Astrocyte (in vitro differentiated cells and primary cell): ENCODE data around the gene FSTL5. TPM values are rescaled to one million over a fixed set of nuclear protein-coding genes. Genes with fewer than 3 reads are reported as not detected.

ENCODE experiments used
- DNase-seq: peaks from one replicate; pipeline ENCODE4 v3.0.0-alpha.2; 2010; ENCODE audit warnings: low read depth
- FAIRE-seq: peaks from 2 replicates; lab custom pipeline; 2011; peaks lifted over from hg19 to GRCh38; lab: Jason Lieb, UNC
- H2AFZ ChIP-seq: 2 replicates; pipeline ENCODE4 v1.6.0; 2012; ENCODE audit warnings: low read depth, low read length, inconsistent platforms
- H3K27ac ChIP-seq: 2 replicates; pipeline ENCODE4 v1.5.1; 2011; ENCODE audit warnings: low read depth, low read length, inconsistent platforms
- H3K27me3 ChIP-seq: 2 replicates; pipeline ENCODE4 v1.6.0; 2011; ENCODE audit warnings: low read length, inconsistent platforms; ENCODE audit not compliant: insufficient read depth
- H3K36me3 ChIP-seq: 2 replicates; pipeline ENCODE4 v1.5.1; 2011; ENCODE audit warnings: low read length, inconsistent platforms; ENCODE audit not compliant: insufficient read depth
- H3K4me1 ChIP-seq: 2 replicates; pipeline ENCODE4 v1.5.1; 2011; ENCODE audit warnings: low read length, inconsistent platforms; ENCODE audit not compliant: insufficient read depth
- H3K4me2 ChIP-seq: 2 replicates; pipeline ENCODE4 v1.6.0; 2012; ENCODE audit warnings: low read length, inconsistent platforms
- H3K4me3 ChIP-seq: 2 replicates; pipeline ENCODE4 v1.5.1; 2011; ENCODE audit warnings: low read depth, mild to moderate bottlenecking, low read length, inconsistent platforms; ENCODE audit not compliant: insufficient read depth
- H3K79me2 ChIP-seq: 2 replicates; pipeline ENCODE4 v1.6.0; 2012; ENCODE audit warnings: mild to moderate bottlenecking, low read length, inconsistent platforms; ENCODE audit not compliant: insufficient read depth
- H3K9ac ChIP-seq: 2 replicates; pipeline ENCODE4 v1.6.0; 2012; ENCODE audit warnings: mild to moderate bottlenecking, low read length, inconsistent platforms
- H3K9me3 ChIP-seq: 2 replicates; pipeline ENCODE4 v1.5.1; 2012; ENCODE audit warnings: low read depth, mild to moderate bottlenecking, low read length, inconsistent platforms; ENCODE audit not compliant: insufficient read depth
- H4K20me1 ChIP-seq: 2 replicates; pipeline ENCODE4 v1.6.0; 2012; ENCODE audit warnings: low read length, inconsistent platforms; ENCODE audit not compliant: insufficient read depth
- H3K27ac Mint-ChIP-seq: one replicate; pipeline ENCODE4 v1.8.0; 2021; ENCODE audit warnings: mild to moderate bottlenecking, mixed read lengths; ENCODE audit not compliant: unreplicated experiment
- H3K27me3 Mint-ChIP-seq: one replicate; pipeline ENCODE4 v1.8.0; 2021; ENCODE audit warnings: low read depth, mixed read lengths; ENCODE audit not compliant: unreplicated experiment
- H3K36me3 Mint-ChIP-seq: one replicate; pipeline ENCODE4 v1.8.0; 2021; ENCODE audit warnings: low read depth, mixed read lengths; ENCODE audit not compliant: unreplicated experiment
- H3K4me1 Mint-ChIP-seq: one replicate; pipeline ENCODE4 v1.8.0; 2021; ENCODE audit warnings: low read depth, mixed read lengths; ENCODE audit not compliant: unreplicated experiment
- H3K4me3 Mint-ChIP-seq: one replicate; pipeline ENCODE4 v1.8.0; 2021; ENCODE audit warnings: mild to moderate bottlenecking, moderate library complexity, mixed read lengths; ENCODE audit not compliant: unreplicated experiment
- H3K9me3 Mint-ChIP-seq: one replicate; pipeline ENCODE4 v1.8.0; 2021; ENCODE audit warnings: mild to moderate bottlenecking, mixed read lengths; ENCODE audit not compliant: unreplicated experiment
- CTCF ChIP-seq: IDR thresholded peaks from 2 replicates; pipeline ENCODE4 v1.5.1; 2011; ENCODE audit warnings: low read depth, mild to moderate bottlenecking, inconsistent platforms, low read length, moderate library complexity; ENCODE audit not compliant: insufficient read depth
- EZH2 ChIP-seq: IDR thresholded peaks from 2 replicates; pipeline ENCODE4 v1.6.1; 2012; ENCODE audit warnings: mild to moderate bottlenecking, low read length, inconsistent platforms; ENCODE audit not compliant: insufficient read depth
- total RNA-seq: library from RNA; stranded (reverse); gene quantifications from 2 replicates; pipeline ENCODE4 v1.2.1, GENCODE V29; 2021

FSTL5 gene
- total RNA-seq, 1 donor from 2014 or later, result 0.43 TPM

GRCh38 chr4:161555689-161556660 lies 607.8 kb downstream of the FSTL5 start:
- Histone ChIP-seq H2AFZ (peak overlapping the region; percentile 70), H3K27ac (peak overlapping the region; percentile 85), H3K27me3 (no peaks in the 10 kb centered on the region), H3K4me2 (peak overlapping the region; percentile 80), H3K4me3 (no peak overlapping the region), H3K9me3 (no peaks in the 10 kb centered on the region), H3K4me1 (peaks cover 22% of the 10 kb centered on the region), H3K9ac (peak overlapping the region; percentile 67), H3K36me3 (no peaks in the 10 kb centered on the region), H3K79me2 (no peaks in the 10 kb centered on the region), H4K20me1 (no peaks in the 10 kb centered on the region)
- peak; percentile 76 for DNase-seq
- TF ChIP-seq EZH2 (no peak), CTCF (no peak)
- Mint-ChIP-seq H3K4me1 (peaks cover 18% of the 10 kb centered on the region), H3K36me3 (no peaks in the 10 kb centered on the region), H3K4me3 (no peak overlapping the region), H3K9me3 (peaks cover 2% of the 10 kb centered on the region), H3K27me3 (no peaks in the 10 kb centered on the region), H3K27ac (peak overlapping the region; percentile 91)
- peak; percentile 65 for FAIRE-seq

GRCh38 chr4:161554372-161554990 lies 609.3 kb downstream of the FSTL5 start:
- Mint-ChIP-seq H3K9me3 (peaks cover 2% of the 10 kb centered on the region), H3K36me3 (no peaks in the 10 kb centered on the region), H3K27ac (peak overlapping the region; percentile 97), H3K4me1 (peaks cover 18% of the 10 kb centered on the region), H3K27me3 (no peaks in the 10 kb centered on the region), H3K4me3 (no peak overlapping the region)
- TF ChIP-seq EZH2 (no peak), CTCF (no peak)
- H3K27me3 ChIP-seq, result no peaks in the 10 kb centered on the region
- no peaks in the 10 kb centered on the region for H3K36me3 ChIP-seq
- peak overlapping the region; percentile 38 for H3K4me3 ChIP-seq
- peak overlapping the region; percentile 50 for H2AFZ ChIP-seq
- H3K9ac ChIP-seq, result peak overlapping the region; percentile 67
- no peak for FAIRE-seq
- no peaks in the 10 kb centered on the region for H3K79me2 ChIP-seq
- peak overlapping the region; percentile 80 for H3K4me2 ChIP-seq
- peak; percentile 74 for DNase-seq
- H3K4me1 ChIP-seq, result peaks cover 22% of the 10 kb centered on the region
- H3K27ac ChIP-seq, result peak overlapping the region; percentile 85
- H3K9me3 ChIP-seq, result no peaks in the 10 kb centered on the region
- H4K20me1 ChIP-seq, result no peaks in the 10 kb centered on the region
